Endodermal cell (in vitro differentiated cells): ENCODE measurements around the gene ZNF354C. TPM values are rescaled to one million over a fixed set of nuclear protein-coding genes. Genes with fewer than 3 reads are reported as not detected.

Experiments used
- DNase-seq: peaks from one replicate; pipeline ENCODE4 v3.0.0-alpha.2; 2017
- H3K27ac ChIP-seq: 2 replicates; pipeline ENCODE4 v1.5.1; 2013; ENCODE audit warnings: mild to moderate bottlenecking, low read depth, low read length, moderate library complexity
- H3K27me3 ChIP-seq: 2 replicates; pipeline ENCODE4 v1.6.1; 2013; ENCODE audit warnings: mild to moderate bottlenecking, low read length, moderate library complexity; ENCODE audit not compliant: insufficient read depth, control insufficient read depth, poor library complexity, severe bottlenecking
- H3K36me3 ChIP-seq: 2 replicates; pipeline ENCODE4 v1.7.0; 2013; ENCODE audit warnings: mild to moderate bottlenecking, low read length, moderate library complexity; ENCODE audit not compliant: control insufficient read depth, insufficient read depth
- H3K4me1 ChIP-seq: one replicate; pipeline ENCODE4 v1.7.0; 2013; ENCODE audit warnings: low read length; ENCODE audit not compliant: control insufficient read depth, insufficient read depth
- H3K4me3 ChIP-seq: 2 replicates; pipeline ENCODE4 v1.5.1; 2013; ENCODE audit warnings: mild to moderate bottlenecking, low read length, moderate library complexity
- H3K9ac ChIP-seq: 2 replicates; pipeline ENCODE4 v1.6.1; 2013; ENCODE audit warnings: mild to moderate bottlenecking, low read length, moderate library complexity; ENCODE audit not compliant: poor library complexity, severe bottlenecking; ENCODE audit errors: extremely low read depth
- H3K9me3 ChIP-seq: 2 replicates; pipeline ENCODE4 v1.6.1; 2013; ENCODE audit warnings: mild to moderate bottlenecking, low read length, moderate library complexity; ENCODE audit not compliant: control insufficient read depth
- H3K27ac Mint-ChIP-seq: 2 replicates; pipeline ENCODE4 v1.8.0; 2020; ENCODE audit warnings: mixed read lengths
- H3K27me3 Mint-ChIP-seq: 2 replicates; pipeline ENCODE4 v1.8.0; 2021; ENCODE audit warnings: mild to moderate bottlenecking, mixed read lengths; ENCODE audit not compliant: insufficient read depth
- H3K36me3 Mint-ChIP-seq: 2 replicates; pipeline ENCODE4 v1.8.0; 2020; ENCODE audit warnings: low read depth, mixed read lengths
- H3K4me1 Mint-ChIP-seq: 2 replicates; pipeline ENCODE4 v1.8.0; 2020; ENCODE audit warnings: mixed read lengths
- H3K4me3 Mint-ChIP-seq: 2 replicates; pipeline ENCODE4 v1.8.0; 2020; ENCODE audit warnings: mild to moderate bottlenecking, moderate library complexity, mixed read lengths
- H3K9me3 Mint-ChIP-seq: 2 replicates; pipeline ENCODE4 v1.8.0; 2020; ENCODE audit warnings: mild to moderate bottlenecking, mixed read lengths
- WGBS, 2 experiments: methylation state at CpG; one replicate each; pipeline versions ENCODE4 v1.1.5 to v1.1.7; 2013; ENCODE audit warnings: missing lambda C conversion rate in 2 of 2, mixed read lengths in 1 of 2; ENCODE audit not compliant: insufficient coverage in 1 of 2, insufficient read length in 1 of 2; 5-methylcytosine and 5-hydroxymethylcytosine counted together
- total RNA-seq, 2 donors: library from RNA; stranded (reverse); fragmentation: NEBNext Ultra II Directional in 1 of 2; extraction: Animal tissue kit (Norgen Biotek cat#: 25700) in 1 of 2; gene quantifications; 2 replicates in 1 of 2; 3 replicates in 1 of 2; pipeline ENCODE4 v1.2.1, GENCODE V29; 2021
- TF ChIP-seq, protein P1 (sequence below): fragments of 200-600 bp; sonication (generic); conservative IDR thresholded peaks from 2 replicates; pipeline ENCODE4 v1.5.0; 2021; ENCODE audit warnings: antibody characterized with exemption, mild to moderate bottlenecking

ZNF354C gene
- total RNA-seq, 2 donors from 2014 or later, result 3.4 to 4.8 TPM

DNA sequence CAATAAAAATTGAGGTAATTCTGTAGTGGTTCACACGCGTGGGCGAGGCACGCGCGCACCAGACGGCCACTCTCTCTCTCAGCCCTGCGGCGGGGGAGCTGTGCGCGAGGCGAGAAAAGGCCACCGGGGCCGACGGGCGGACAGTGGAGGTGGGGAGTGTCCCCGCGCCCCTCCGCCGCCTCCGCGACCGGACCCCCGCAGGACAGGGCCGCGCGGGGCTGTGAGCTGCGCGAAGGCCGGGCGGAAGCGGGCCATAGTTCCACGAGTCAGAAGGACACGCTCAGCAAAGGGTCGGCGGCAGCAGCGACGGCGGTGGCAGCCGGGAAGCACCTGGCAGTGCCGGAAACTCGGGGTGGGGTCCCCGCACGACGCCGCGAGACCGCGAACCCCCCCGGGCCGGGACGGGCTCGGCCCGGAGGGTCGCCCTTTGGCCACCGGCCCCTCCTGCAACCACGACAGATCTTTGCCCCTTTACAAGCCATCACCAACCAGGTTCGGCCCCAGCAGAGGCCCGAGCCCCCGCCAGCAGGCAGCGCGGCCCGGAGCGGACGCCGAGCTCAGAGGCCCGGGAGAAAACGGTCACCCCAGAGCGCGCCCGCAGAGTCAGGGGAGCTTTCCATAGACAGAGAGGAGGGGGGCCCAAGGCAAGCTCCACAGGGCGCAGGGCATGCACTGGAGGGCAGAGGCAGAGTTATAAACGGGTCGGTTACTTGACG lies 60.9 kb downstream of the ZNF354C start:
- peaks cover 2% of the 10 kb centered on the region for H3K27me3 Mint-ChIP-seq
- Histone ChIP-seq H3K36me3 (no peaks in the 10 kb centered on the region), H3K27ac (no peak overlapping the region), H3K9me3 (no peaks in the 10 kb centered on the region), H3K9ac (no peak overlapping the region), H3K27me3 (no peaks in the 10 kb centered on the region), H3K4me3 (no peak overlapping the region), H3K4me1 (no peaks in the 10 kb centered on the region)
- no peaks in the 10 kb centered on the region for H3K36me3 Mint-ChIP-seq
- TF ChIP-seq, protein P1, sequence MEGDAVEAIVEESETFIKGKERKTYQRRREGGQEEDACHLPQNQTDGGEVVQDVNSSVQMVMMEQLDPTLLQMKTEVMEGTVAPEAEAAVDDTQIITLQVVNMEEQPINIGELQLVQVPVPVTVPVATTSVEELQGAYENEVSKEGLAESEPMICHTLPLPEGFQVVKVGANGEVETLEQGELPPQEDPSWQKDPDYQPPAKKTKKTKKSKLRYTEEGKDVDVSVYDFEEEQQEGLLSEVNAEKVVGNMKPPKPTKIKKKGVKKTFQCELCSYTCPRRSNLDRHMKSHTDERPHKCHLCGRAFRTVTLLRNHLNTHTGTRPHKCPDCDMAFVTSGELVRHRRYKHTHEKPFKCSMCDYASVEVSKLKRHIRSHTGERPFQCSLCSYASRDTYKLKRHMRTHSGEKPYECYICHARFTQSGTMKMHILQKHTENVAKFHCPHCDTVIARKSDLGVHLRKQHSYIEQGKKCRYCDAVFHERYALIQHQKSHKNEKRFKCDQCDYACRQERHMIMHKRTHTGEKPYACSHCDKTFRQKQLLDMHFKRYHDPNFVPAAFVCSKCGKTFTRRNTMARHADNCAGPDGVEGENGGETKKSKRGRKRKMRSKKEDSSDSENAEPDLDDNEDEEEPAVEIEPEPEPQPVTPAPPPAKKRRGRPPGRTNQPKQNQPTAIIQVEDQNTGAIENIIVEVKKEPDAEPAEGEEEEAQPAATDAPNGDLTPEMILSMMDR, result no peak
- H3K4me3 Mint-ChIP-seq, result no peak overlapping the region
- H3K27ac Mint-ChIP-seq, result no peak overlapping the region
- 95 to 96% methylated on average over 47 to 75 of the region's 75 CpGs for WGBS, 2 experiments
- H3K9me3 Mint-ChIP-seq, result peaks cover 14% of the 10 kb centered on the region
- peak; percentile 24 for DNase-seq
- H3K4me1 Mint-ChIP-seq, result no peaks in the 10 kb centered on the region

DNA sequence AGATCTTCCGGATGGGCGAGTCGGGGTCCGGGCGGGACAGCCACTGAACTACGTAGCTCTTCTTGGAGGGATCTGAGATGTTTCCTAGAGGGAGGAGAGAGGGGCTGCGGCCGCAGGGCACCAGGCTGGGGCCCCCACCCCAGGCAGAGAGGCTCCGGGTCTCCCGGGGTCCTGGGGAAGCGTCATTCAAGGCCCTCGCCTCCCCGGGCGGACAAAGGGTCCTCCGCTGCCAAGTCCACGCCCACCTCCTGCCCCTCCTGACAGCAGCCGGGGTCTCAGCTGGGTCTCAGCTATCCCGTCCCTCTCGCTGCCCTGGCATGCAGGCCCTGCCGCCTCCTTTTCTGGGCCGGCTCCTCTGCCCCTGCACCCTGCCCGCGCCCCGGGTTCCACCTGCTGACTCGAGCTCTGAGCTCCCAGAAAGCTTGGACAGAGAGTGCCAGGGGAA lies 61.5 kb downstream of the ZNF354C start:
- peaks cover 2% of the 10 kb centered on the region for H3K27me3 Mint-ChIP-seq
- Histone ChIP-seq H3K36me3 (no peaks in the 10 kb centered on the region), H3K9me3 (no peaks in the 10 kb centered on the region), H3K27me3 (no peaks in the 10 kb centered on the region), H3K27ac (no peak overlapping the region), H3K4me1 (no peaks in the 10 kb centered on the region), H3K9ac (no peak overlapping the region), H3K4me3 (no peak overlapping the region)
- 92 to 93% methylated on average over 17 to 25 of the region's 25 CpGs for WGBS, 2 experiments
- peaks cover 8% of the 10 kb centered on the region for H3K9me3 Mint-ChIP-seq
- H3K36me3 Mint-ChIP-seq, result no peaks in the 10 kb centered on the region
- DNase-seq, result peak; percentile 18
- no peak overlapping the region for H3K4me3 Mint-ChIP-seq
- H3K27ac Mint-ChIP-seq, result no peak overlapping the region
- no peaks in the 10 kb centered on the region for H3K4me1 Mint-ChIP-seq
- TF ChIP-seq, protein P1, result no peak

GRCh38 chr5:179122411-179123108 lies 62.4 kb downstream of the ZNF354C start:
- no peak overlapping the region for H3K27ac Mint-ChIP-seq
- H3K9ac ChIP-seq, result no peak overlapping the region
- TF ChIP-seq, protein P1, result no peak
- H3K4me1 Mint-ChIP-seq, result no peaks in the 10 kb centered on the region
- peak; percentile 22 for DNase-seq
- H3K36me3 Mint-ChIP-seq, result no peaks in the 10 kb centered on the region
- H3K27me3 ChIP-seq, result no peaks in the 10 kb centered on the region
- peaks cover 6% of the 10 kb centered on the region for H3K9me3 Mint-ChIP-seq
- no peaks in the 10 kb centered on the region for H3K4me1 ChIP-seq
- 90 to 94% methylated on average over 13 to 19 of the region's 19 CpGs for WGBS, 2 experiments
- no peak overlapping the region for H3K4me3 Mint-ChIP-seq
- H3K27me3 Mint-ChIP-seq, result no peaks in the 10 kb centered on the region
- no peak overlapping the region for H3K4me3 ChIP-seq
- no peaks in the 10 kb centered on the region for H3K36me3 ChIP-seq
- H3K9me3 ChIP-seq, result no peaks in the 10 kb centered on the region
- H3K27ac ChIP-seq, result no peak overlapping the region
